PC-3 (cell line): ENCODE data around the gene CDK14.

Experiments
- CTCF ChIP-seq: fragments of 300-600 bp; sonication (generic); conservative IDR thresholded peaks from 2 replicates; pipeline ENCODE4 v1.5.1; 2017; ENCODE audit warnings: antibody characterized with exemption, low read depth, mild to moderate bottlenecking, low read length
- EZH2 ChIP-seq: fragments of 300-600 bp; sonication (generic); IDR thresholded peaks from one replicate; pipeline ENCODE4 v1.6.1; 2017; ENCODE audit warnings: antibody characterized with exemption, mild to moderate bottlenecking, low read length; ENCODE audit not compliant: unreplicated experiment
- EZH2phosphoT487 ChIP-seq: fragments of 300-600 bp; sonication (generic); IDR thresholded peaks from 2 replicates; pipeline ENCODE4 v1.6.1; 2018; ENCODE audit warnings: mild to moderate bottlenecking, antibody characterized with exemption, low read length, borderline replicate concordance

- TF ChIP-seq EZH2: no peak
- no peak for TF ChIP-seq CTCF
- no peak for TF ChIP-seq EZH2phosphoT487
These were observed 93.1 kb downstream of the CDK14 start for GRCh38 chr7:90689260-90689659.
